Measurements from ENCODE around the gene STT3B.
"Not testable (repeated sequence)": the region's sequence is repeated elsewhere in the genome, so short reads cannot be mapped to it uniquely, and the experiment has no call there.

The STT3B gene

DNA sequence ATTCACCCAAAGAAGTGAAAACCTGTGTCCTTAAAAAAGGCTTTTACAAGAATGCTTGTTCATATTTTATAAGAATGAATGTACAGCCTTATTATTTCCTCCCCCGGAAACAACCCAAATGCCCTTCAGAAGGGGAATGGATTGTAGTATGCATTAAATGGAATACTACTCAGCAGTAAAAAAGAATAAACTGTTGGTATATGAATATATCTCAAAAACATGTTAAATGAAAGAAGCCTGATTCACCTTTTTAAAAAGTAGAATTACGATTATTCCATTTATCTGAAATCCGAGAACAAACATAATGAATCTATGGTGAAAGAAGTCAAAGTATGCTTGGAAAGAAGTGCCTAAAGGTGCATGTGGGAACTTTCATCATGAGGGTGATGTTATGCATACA, 20.5 kb downstream of the STT3B start:
- no peak for DNase-seq

DNA sequence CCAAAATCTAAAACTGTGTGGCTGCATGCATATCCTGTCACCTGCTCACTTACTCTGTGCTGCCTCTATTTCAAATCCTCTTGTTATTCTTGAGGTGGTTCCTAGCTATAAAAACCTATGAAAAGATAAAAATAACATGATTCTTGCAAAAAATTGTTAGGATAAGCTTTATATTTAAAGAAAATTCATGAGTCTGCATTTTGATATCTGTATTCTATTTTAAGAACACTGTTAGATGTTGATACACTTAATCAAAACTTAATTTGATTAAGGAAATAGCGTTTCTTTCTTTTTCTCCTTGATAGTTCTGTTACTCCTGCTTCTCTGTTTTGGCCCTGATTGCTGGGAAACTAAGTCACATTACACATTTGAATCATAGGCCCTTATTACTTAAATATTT, 22.5 kb downstream of the STT3B start:
- no peak for DNase-seq

DNA sequence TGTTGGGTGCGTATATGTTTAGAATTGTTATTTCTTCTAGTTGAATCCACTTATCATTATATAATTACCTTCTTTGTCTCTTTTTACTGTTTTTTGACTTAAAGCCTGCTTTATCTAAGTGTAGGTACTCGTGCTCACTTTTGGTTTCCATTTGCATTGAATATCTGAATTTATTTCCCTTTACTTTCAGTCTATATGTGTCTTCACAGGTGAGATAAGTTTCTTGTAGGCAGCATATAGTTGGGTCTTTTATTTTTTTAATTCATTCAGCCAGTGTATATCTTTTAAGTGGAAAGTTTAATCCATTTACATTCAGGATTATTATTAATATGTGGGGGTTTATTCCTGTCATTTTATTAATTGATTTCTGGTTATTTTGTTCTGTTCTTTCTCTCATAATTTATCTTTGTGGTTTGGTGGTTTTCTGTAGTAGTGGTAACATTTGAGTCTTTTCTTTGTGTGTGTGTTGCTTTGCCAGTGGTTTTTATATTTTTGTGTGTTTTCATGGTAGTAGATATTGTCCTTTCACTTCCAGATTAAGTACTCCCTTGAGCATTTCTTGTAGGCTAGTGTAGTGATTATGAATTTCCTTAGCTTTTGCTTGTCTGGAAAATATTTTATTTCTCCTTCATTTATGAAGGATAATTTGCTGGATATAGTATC, 27.3 kb downstream of the STT3B start:
- DNase-seq, result peak; percentile 51

DNA sequence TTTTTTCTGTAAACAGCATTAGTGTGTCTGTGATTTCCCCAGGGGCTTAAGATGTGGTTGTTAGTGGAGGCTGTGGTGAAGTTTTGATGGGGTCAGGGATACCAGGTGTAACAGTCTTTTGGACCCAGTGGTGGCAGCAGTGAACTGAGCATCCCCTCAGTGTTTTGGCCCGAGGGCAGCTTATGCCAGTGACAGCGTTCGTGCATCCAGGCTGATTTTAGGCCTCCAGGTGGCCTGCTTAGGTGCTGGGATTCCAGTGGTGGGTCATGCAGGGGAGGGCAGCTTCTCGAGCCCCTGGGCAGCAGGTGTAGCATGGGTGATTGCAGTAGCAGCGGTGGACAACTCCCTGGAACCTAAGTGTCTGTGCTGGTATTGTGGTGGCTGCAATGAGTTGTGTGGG, 29.2 kb downstream of the STT3B start:
- no peak for DNase-seq

- DNase-seq, result peak; percentile 7
Observed at GRCh38 chr3:31562525-31562924, 29.8 kb downstream of the STT3B start.

GRCh38 chr3:31565288-31565687, 32.6 kb downstream of the STT3B start:
- peak; percentile 79 for DNase-seq

DNA sequence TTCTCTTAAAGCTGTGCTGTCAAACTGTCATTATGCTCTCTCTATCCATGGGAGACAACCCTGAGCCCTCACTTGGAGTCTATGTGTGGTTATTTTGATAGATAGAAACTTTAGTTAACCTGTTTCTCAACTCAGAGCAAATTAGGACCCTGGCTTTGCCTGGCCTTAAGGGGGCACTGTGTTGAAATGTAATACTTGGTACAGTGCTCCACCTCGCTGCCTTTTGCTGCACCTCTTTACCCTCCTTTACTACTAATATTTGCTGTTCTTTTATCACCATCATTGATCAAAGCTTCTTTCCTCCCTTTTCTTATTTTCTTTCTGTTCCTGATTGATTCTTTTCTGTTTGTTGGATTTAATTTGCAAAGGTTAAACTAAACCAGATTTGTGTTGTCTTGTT, 34.3 kb downstream of the STT3B start:
- peak; percentile 45 for DNase-seq

DNA sequence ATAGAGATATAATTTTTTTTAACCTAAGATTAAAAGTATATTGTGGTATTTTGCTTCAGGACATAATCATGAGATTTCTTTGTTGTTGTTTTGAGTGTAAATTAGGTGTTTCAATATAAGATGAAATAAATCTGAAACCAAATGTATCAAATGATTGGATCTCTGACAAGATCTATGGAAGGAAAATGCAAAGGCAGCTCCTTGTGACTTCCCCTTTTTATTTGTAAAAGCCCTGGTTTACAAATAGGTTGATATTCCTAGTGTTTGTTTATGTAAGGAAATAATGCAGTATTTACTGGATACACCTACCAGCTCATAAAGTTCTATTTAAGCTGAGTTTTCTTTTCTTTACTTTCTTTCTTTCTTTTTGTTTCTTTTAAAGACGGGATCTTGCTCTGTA, 35.9 kb downstream of the STT3B start:
- DNase-seq, result no peak

GRCh38 chr3:31571325-31571724, 38.6 kb downstream of the STT3B start:
- DNase-seq, result no peak

DNA sequence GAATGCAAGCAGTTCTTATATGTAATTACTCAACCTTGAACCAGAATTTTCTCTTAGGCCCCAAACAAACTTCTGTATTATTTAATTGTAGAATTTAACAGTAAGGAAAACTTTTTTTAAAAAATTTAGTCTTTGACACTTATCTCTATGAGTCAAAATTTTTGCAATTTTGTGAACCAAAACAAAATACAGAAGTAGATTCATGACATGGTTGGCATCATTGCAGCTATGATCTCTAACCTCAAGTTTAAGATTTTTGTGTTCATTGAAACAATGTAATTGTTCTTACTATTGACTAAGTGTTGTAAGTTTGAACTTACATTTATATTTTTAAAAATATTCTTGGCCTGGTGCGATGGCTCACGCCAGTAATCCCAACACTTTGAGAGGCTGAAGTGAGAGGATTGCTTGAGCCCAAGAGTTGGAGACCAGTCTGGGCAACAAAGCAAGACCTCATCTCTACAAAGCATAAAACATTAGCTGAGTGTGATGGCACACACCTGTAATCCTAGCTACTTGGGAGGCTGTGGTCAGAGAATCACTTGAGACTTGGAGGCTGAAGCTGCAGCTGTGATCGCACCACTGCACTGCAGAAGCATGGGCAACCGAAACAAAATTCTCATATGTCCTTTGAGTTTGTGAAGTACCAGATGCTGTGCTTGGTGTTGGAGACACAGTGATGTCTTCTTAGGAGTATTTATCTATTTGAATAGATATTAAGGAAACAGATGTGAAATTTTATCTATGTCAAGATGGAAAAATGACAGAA, 39.7 kb downstream of the STT3B start:
- DNase-seq, result no peak

GRCh38 chr3:31573036-31573779, 40.5 kb downstream of the STT3B start:
- peak; percentile 23 for DNase-seq

GRCh38 chr3:31575448-31575847, 42.7 kb downstream of the STT3B start:
- no peak for DNase-seq

GRCh38 chr3:31576521-31576920, 43.8 kb downstream of the STT3B start:
- DNase-seq, result no peak

DNA sequence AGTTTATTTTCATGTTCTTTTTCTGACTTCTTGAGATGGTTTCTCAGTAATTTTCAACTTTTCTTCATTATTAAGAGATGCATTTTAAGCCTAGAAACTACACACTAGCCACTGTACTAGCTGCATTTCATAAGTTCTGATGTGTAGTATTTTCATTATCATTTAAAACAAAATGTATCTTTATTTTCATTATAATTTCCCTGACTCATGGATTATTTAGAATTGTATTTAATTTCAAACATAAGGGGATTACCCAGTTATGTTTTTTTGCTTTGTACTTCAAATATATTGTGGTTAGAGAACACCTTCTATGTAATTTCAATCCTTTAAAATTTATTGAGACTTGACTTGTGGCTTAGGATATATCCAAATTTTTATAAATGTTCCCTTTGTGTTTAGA, 44.5 kb downstream of the STT3B start:
- no peak for DNase-seq

- no peak for DNase-seq
Observed at GRCh38 chr3:31579828-31580227, 47.1 kb downstream of the STT3B start.

- no peak for DNase-seq
Observed at GRCh38 chr3:31580645-31581044, 47.9 kb downstream of the STT3B start.

GRCh38 chr3:31581660-31582059, 48.9 kb downstream of the STT3B start:
- peak; percentile 35 for DNase-seq

DNA sequence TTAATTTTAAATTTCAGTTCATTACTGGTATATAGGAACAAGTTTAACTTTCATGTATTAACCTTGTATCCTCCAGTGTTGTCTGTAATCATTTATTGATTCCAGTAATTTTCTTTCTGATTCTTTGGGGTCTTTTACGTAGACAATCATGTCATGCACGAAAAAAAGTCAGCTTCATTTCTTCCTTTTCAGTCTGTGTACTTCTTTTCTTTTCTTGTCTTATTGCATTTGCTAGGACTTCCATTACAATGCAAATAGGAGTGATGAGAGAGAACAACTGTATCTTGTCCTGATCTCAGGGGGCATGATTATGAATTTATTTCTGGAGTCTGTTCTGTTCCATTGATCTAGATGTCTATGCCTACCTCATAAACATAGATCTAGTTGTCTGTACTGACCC, 56.5 kb downstream of the STT3B start:
- DNase-seq, result no peak

DNA sequence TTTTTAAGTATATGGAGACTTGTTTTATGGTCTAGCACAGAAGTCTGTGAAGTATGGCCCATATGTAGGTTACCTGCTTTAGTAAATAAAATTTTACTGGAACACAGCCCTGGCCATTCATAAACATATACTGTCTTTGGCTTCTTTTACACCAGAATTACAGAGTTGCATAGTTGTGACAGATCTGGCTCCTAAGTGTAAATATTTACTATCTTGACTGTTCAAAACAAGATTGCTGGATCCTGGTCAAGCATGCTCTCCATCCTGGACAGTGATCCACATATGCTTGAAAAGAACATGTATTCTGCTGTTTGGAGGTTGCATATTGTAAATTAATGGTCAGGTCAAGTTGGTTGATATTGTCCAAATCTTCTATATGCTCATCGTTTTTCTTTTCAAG, 57.9 kb downstream of the STT3B start:
- no peak for DNase-seq

GRCh38 chr3:31592764-31593163, 60.0 kb downstream of the STT3B start:
- no peak for DNase-seq

DNA sequence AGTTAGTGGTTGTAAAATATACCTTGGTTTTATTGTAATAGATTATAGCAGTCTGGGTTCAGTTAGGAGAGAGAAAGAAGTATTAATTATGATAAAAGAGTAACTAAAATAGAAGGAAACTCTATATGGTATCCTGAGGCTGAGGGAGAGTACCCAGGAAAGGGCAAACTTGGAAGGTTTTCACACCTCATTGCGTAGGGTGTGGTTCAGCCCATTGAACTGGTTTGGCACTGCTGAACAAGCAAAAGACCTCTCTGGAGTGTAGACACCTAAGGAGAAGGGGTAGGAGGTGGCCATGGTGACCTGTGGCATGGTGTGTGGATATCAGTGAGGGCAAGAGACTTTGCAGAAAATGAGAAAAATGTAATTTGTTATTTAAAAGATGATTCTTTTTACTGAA, 63.5 kb downstream of the STT3B start:
- no peak for DNase-seq

GRCh38 chr3:31600431-31600830, 67.7 kb downstream of the STT3B start:
- DNase-seq, result no peak

GRCh38 chr3:31605333-31605732, 72.6 kb downstream of the STT3B start:
- DNase-seq, result not testable (repeated sequence)

DNA sequence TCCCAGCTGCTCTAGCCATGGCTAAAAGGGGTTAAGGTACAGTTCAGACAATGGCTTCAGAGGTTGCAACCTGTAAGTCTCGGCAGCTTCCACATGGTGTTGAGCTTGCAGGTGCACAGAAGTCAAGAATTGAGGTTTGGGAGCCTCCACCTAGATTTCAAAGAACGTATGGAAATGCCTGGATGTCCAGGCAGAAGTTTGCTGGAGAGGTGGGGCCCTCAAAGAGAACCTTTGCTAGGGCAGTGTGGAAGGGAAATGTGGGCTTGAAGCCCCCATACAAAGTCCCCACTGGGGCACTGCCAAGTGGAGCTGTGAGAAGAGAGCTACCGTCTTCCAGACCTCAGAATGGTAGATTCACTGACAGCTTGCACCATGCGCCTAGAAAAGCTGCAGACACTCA, 73.7 kb downstream of the STT3B start:
- peak; percentile 3 for DNase-seq

Measured in OCI-M1 (cell line).